ENCODE data around the gene SKOR1.

The SKOR1 gene

GRCh38 chr15:67857220-67857619 is 31.9 kb downstream of the SKOR1 start:
- TF ChIP-seq CTCF (conservative IDR thresholded peaks at IDR 0.05; ENCODE audit: low read depth, low read length) = no peak
- Histone ChIP-seq H3K4me2 (no peak overlapping the region), H3K4me3 (IDR thresholded peaks at IDR 0.05; ENCODE audit: insufficient read depth, low read depth, low read length) (no peak overlapping the region), H3K4me1 (ENCODE audit: low read depth, poor library complexity, severe bottlenecking) (peaks cover 6% of the 10 kb centered on the region), H3K79me2 (ENCODE audit: insufficient read depth, low read depth) (no peaks in the 10 kb centered on the region), H3K27ac (no peak overlapping the region), H4K20me1 (ENCODE audit: insufficient read depth) (no peaks in the 10 kb centered on the region), H2AFZ (ENCODE audit: low read depth) (no peak overlapping the region), H3K27me3 (ENCODE audit: insufficient read depth, low read depth) (no peaks in the 10 kb centered on the region), H3K36me3 (ENCODE audit: insufficient read depth) (no peaks in the 10 kb centered on the region), H3K9ac (no peak overlapping the region)

GRCh38 chr15:67859331-67859946 is 34.1 kb downstream of the SKOR1 start:
- Histone ChIP-seq H4K20me1 (ENCODE audit: insufficient read depth) (no peaks in the 10 kb centered on the region), H2AFZ (ENCODE audit: low read depth) (no peak overlapping the region), H3K79me2 (ENCODE audit: insufficient read depth, low read depth) (no peaks in the 10 kb centered on the region), H3K36me3 (ENCODE audit: insufficient read depth) (no peaks in the 10 kb centered on the region), H3K27ac (no peak overlapping the region), H3K4me3 (IDR thresholded peaks at IDR 0.05; ENCODE audit: insufficient read depth, low read depth, low read length) (no peak overlapping the region), H3K27me3 (ENCODE audit: insufficient read depth, low read depth) (no peaks in the 10 kb centered on the region), H3K9ac (no peak overlapping the region), H3K4me2 (no peak overlapping the region), H3K4me1 (ENCODE audit: low read depth, poor library complexity, severe bottlenecking) (peaks cover under 1% of the 10 kb centered on the region)
- TF ChIP-seq CTCF (conservative IDR thresholded peaks at IDR 0.05; ENCODE audit: low read depth, low read length) = no peak

- TF ChIP-seq CTCF (conservative IDR thresholded peaks at IDR 0.05; ENCODE audit: low read depth, low read length) = no peak
- no peaks in the 10 kb centered on the region for H3K4me1 ChIP-seq (ENCODE audit: low read depth, poor library complexity, severe bottlenecking)
- H3K4me3 ChIP-seq (IDR thresholded peaks at IDR 0.05; ENCODE audit: insufficient read depth, low read depth, low read length) = no peak overlapping the region
- no peak overlapping the region for H3K9ac ChIP-seq
- no peak overlapping the region for H3K27ac ChIP-seq
- H2AFZ ChIP-seq (ENCODE audit: low read depth) = no peak overlapping the region
- no peaks in the 10 kb centered on the region for H4K20me1 ChIP-seq (ENCODE audit: insufficient read depth)
- no peak overlapping the region for H3K4me2 ChIP-seq
- H3K27me3 ChIP-seq (ENCODE audit: insufficient read depth, low read depth) = no peaks in the 10 kb centered on the region
- no peaks in the 10 kb centered on the region for H3K36me3 ChIP-seq (ENCODE audit: insufficient read depth)
- no peaks in the 10 kb centered on the region for H3K79me2 ChIP-seq (ENCODE audit: insufficient read depth, low read depth)
Observed at GRCh38 chr15:67861983-67862382, 36.7 kb downstream of the SKOR1 start.

GRCh38 chr15:67862750-67863441 is 37.6 kb downstream of the SKOR1 start:
- Histone ChIP-seq H4K20me1 (ENCODE audit: insufficient read depth) (no peaks in the 10 kb centered on the region), H3K4me3 (IDR thresholded peaks at IDR 0.05; ENCODE audit: insufficient read depth, low read depth, low read length) (no peak overlapping the region), H3K79me2 (ENCODE audit: insufficient read depth, low read depth) (no peaks in the 10 kb centered on the region), H2AFZ (ENCODE audit: low read depth) (peak overlapping the region; percentile 96; the same call in 1 of the 2 replicates), H3K4me1 (ENCODE audit: low read depth, poor library complexity, severe bottlenecking) (no peaks in the 10 kb centered on the region), H3K27me3 (ENCODE audit: insufficient read depth, low read depth) (no peaks in the 10 kb centered on the region), H3K36me3 (ENCODE audit: insufficient read depth) (no peaks in the 10 kb centered on the region), H3K4me2 (peak overlapping the region; percentile 80; the same call in 1 of the 2 replicates), H3K27ac (no peak overlapping the region), H3K9ac (no peak overlapping the region)
- TF ChIP-seq CTCF (conservative IDR thresholded peaks at IDR 0.05; ENCODE audit: low read depth, low read length) = no peak

Measured in KMS-11 (cell line).